ENCODE measurements around the gene ZBTB47.

The ZBTB47 gene

GRCh38 chr3:42665050-42665878 is 11.8 kb downstream of the ZBTB47 start:
- no peak for DNase-seq (ENCODE audit: low read depth in 2 of 2)

- no peak for DNase-seq (ENCODE audit: low read depth in 2 of 2)
Observed at GRCh38 chr3:42666022-42666421, 12.5 kb downstream of the ZBTB47 start.

- DNase-seq (ENCODE audit: low read depth in 2 of 2), result no peak
Observed at GRCh38 chr3:42666577-42666998, 13.1 kb downstream of the ZBTB47 start.

GRCh38 chr3:42667096-42667522 is 13.6 kb downstream of the ZBTB47 start:
- no peak for DNase-seq (ENCODE audit: low read depth in 2 of 2)

GRCh38 chr3:42667523-42668412 is 14.3 kb downstream of the ZBTB47 start:
- DNase-seq (ENCODE audit: low read depth in 2 of 2), result no peak

GRCh38 chr3:42668413-42668760 is 14.9 kb downstream of the ZBTB47 start:
- DNase-seq (ENCODE audit: low read depth in 2 of 2), result no peak

- no peak for DNase-seq (ENCODE audit: low read depth in 2 of 2)
Observed at GRCh38 chr3:42668793-42669217, 15.3 kb downstream of the ZBTB47 start.

GRCh38 chr3:42670051-42670576 is 16.6 kb downstream of the ZBTB47 start:
- no peak for DNase-seq (ENCODE audit: low read depth in 2 of 2)

GRCh38 chr3:42670670-42671069 is 17.2 kb downstream of the ZBTB47 start:
- no peak for DNase-seq (ENCODE audit: low read depth in 2 of 2)

GRCh38 chr3:42672515-42672914 is 19.0 kb downstream of the ZBTB47 start:
- DNase-seq (ENCODE audit: low read depth in 2 of 2), result no peak

- no peak for DNase-seq (ENCODE audit: low read depth in 2 of 2)
Observed at GRCh38 chr3:42673082-42673481, 19.6 kb downstream of the ZBTB47 start.

- no peak for DNase-seq (ENCODE audit: low read depth in 2 of 2)
Observed at GRCh38 chr3:42674146-42674545, 20.6 kb downstream of the ZBTB47 start.

- no peak for DNase-seq (ENCODE audit: low read depth in 2 of 2)
Observed at GRCh38 chr3:42675909-42676308, 22.4 kb downstream of the ZBTB47 start.

- no peak for DNase-seq (ENCODE audit: low read depth in 2 of 2)
Observed at GRCh38 chr3:42678447-42678846, 24.9 kb downstream of the ZBTB47 start.

GRCh38 chr3:42680271-42680670 is 26.8 kb downstream of the ZBTB47 start:
- DNase-seq (ENCODE audit: low read depth in 2 of 2), result no peak

- no peak for DNase-seq (ENCODE audit: low read depth in 2 of 2)
Observed at GRCh38 chr3:42680806-42681205, 27.3 kb downstream of the ZBTB47 start.

GRCh38 chr3:42681361-42682038 is 28.0 kb downstream of the ZBTB47 start:
- no peak for DNase-seq (ENCODE audit: low read depth in 2 of 2)

- no peak for DNase-seq (ENCODE audit: low read depth in 2 of 2)
Observed at GRCh38 chr3:42682301-42683070, 29.0 kb downstream of the ZBTB47 start.

GRCh38 chr3:42683875-42684598 is 30.5 kb downstream of the ZBTB47 start:
- DNase-seq (ENCODE audit: low read depth in 2 of 2), result peak; percentile 53 to 71

- no peak for DNase-seq (ENCODE audit: low read depth in 2 of 2)
Observed at GRCh38 chr3:42684632-42685362, 31.3 kb downstream of the ZBTB47 start.
